ENCODE measurements around the gene COL1A1.

Gene COL1A1

GRCh38 chr17:50165466-50165865 is 36.0 kb downstream of the COL1A1 start:
- H3K4me1 ChIP-seq (ENCODE audit: insufficient read depth, low read length) = peaks cover 11% of the 10 kb centered on the region
- no peaks in the 10 kb centered on the region for H3K9me3 ChIP-seq (ENCODE audit: low read length)
- H3K36me3 ChIP-seq (ENCODE audit: insufficient read depth, low read length) = no peaks in the 10 kb centered on the region
- no peak overlapping the region for H2AFZ ChIP-seq (ENCODE audit: low read depth, low read length)
- H3K4me3 ChIP-seq (ENCODE audit: low read length) = no peak overlapping the region
- peaks cover 6% of the 10 kb centered on the region for H3K27me3 ChIP-seq (ENCODE audit: insufficient read depth, low read length)

GRCh38 chr17:50165066-50165465 is 36.4 kb downstream of the COL1A1 start:
- H3K27me3 ChIP-seq (ENCODE audit: insufficient read depth, low read length) = peaks cover 6% of the 10 kb centered on the region
- no peaks in the 10 kb centered on the region for H3K9me3 ChIP-seq (ENCODE audit: low read length)
- H3K36me3 ChIP-seq (ENCODE audit: insufficient read depth, low read length) = no peaks in the 10 kb centered on the region
- no peak overlapping the region for H3K4me3 ChIP-seq (ENCODE audit: low read length)
- H2AFZ ChIP-seq (ENCODE audit: low read depth, low read length) = no peak overlapping the region
- H3K4me1 ChIP-seq (ENCODE audit: insufficient read depth, low read length) = peaks cover 11% of the 10 kb centered on the region

GRCh38 chr17:50164697-50164988 is 36.8 kb downstream of the COL1A1 start:
- Histone ChIP-seq H3K4me1 (ENCODE audit: insufficient read depth, low read length) (peaks cover 11% of the 10 kb centered on the region), H2AFZ (ENCODE audit: low read depth, low read length) (no peak overlapping the region), H3K9me3 (ENCODE audit: low read length) (no peaks in the 10 kb centered on the region), H3K27me3 (ENCODE audit: insufficient read depth, low read length) (peaks cover 6% of the 10 kb centered on the region), H3K36me3 (ENCODE audit: insufficient read depth, low read length) (no peaks in the 10 kb centered on the region), H3K4me3 (ENCODE audit: low read length) (no peak overlapping the region)

- Histone ChIP-seq H3K27me3 (ENCODE audit: insufficient read depth, low read length) (peaks cover 6% of the 10 kb centered on the region), H3K9me3 (ENCODE audit: low read length) (no peaks in the 10 kb centered on the region), H3K4me3 (ENCODE audit: low read length) (no peak overlapping the region), H3K4me1 (ENCODE audit: insufficient read depth, low read length) (peaks cover 11% of the 10 kb centered on the region), H3K36me3 (ENCODE audit: insufficient read depth, low read length) (no peaks in the 10 kb centered on the region), H2AFZ (ENCODE audit: low read depth, low read length) (no peak overlapping the region)
These were observed 37.4 kb downstream of the COL1A1 start for GRCh38 chr17:50163843-50164696.

- Histone ChIP-seq H3K4me1 (ENCODE audit: insufficient read depth, low read length) (peaks cover 11% of the 10 kb centered on the region), H3K36me3 (ENCODE audit: insufficient read depth, low read length) (no peaks in the 10 kb centered on the region), H3K27me3 (ENCODE audit: insufficient read depth, low read length) (peaks cover 6% of the 10 kb centered on the region), H2AFZ (ENCODE audit: low read depth, low read length) (no peak overlapping the region), H3K4me3 (ENCODE audit: low read length) (no peak overlapping the region), H3K9me3 (ENCODE audit: low read length) (no peaks in the 10 kb centered on the region)
These were observed 38.8 kb downstream of the COL1A1 start for GRCh38 chr17:50162466-50163254.

GRCh38 chr17:50161911-50162288 is 39.5 kb downstream of the COL1A1 start:
- Histone ChIP-seq H2AFZ (ENCODE audit: low read depth, low read length) (peak overlapping the region; percentile 74), H3K4me1 (ENCODE audit: insufficient read depth, low read length) (peaks cover 11% of the 10 kb centered on the region), H3K9me3 (ENCODE audit: low read length) (no peaks in the 10 kb centered on the region), H3K36me3 (ENCODE audit: insufficient read depth, low read length) (no peaks in the 10 kb centered on the region), H3K4me3 (ENCODE audit: low read length) (peak overlapping the region; percentile 18), H3K27me3 (ENCODE audit: insufficient read depth, low read length) (peaks cover 6% of the 10 kb centered on the region)

GRCh38 chr17:50161023-50161910 is 40.2 kb downstream of the COL1A1 start:
- Histone ChIP-seq H3K36me3 (ENCODE audit: insufficient read depth, low read length) (no peaks in the 10 kb centered on the region), H3K4me3 (ENCODE audit: low read length) (peak overlapping the region; percentile 47), H3K27me3 (ENCODE audit: insufficient read depth, low read length) (peaks cover 6% of the 10 kb centered on the region), H2AFZ (ENCODE audit: low read depth, low read length) (peak overlapping the region; percentile 74), H3K4me1 (ENCODE audit: insufficient read depth, low read length) (peaks cover 11% of the 10 kb centered on the region), H3K9me3 (ENCODE audit: low read length) (no peaks in the 10 kb centered on the region)

GRCh38 chr17:50157891-50158290 is 43.5 kb downstream of the COL1A1 start:
- Histone ChIP-seq H3K27me3 (ENCODE audit: insufficient read depth, low read length) (no peaks in the 10 kb centered on the region), H3K9me3 (ENCODE audit: low read length) (no peaks in the 10 kb centered on the region), H2AFZ (ENCODE audit: low read depth, low read length) (no peak overlapping the region), H3K4me3 (ENCODE audit: low read length) (no peak overlapping the region), H3K4me1 (ENCODE audit: insufficient read depth, low read length) (peaks cover 11% of the 10 kb centered on the region), H3K36me3 (ENCODE audit: insufficient read depth, low read length) (no peaks in the 10 kb centered on the region)

- Histone ChIP-seq H3K36me3 (ENCODE audit: insufficient read depth, low read length) (no peaks in the 10 kb centered on the region), H3K4me3 (ENCODE audit: low read length) (no peak overlapping the region), H2AFZ (ENCODE audit: low read depth, low read length) (no peak overlapping the region), H3K27me3 (ENCODE audit: insufficient read depth, low read length) (no peaks in the 10 kb centered on the region), H3K9me3 (ENCODE audit: low read length) (no peaks in the 10 kb centered on the region), H3K4me1 (ENCODE audit: insufficient read depth, low read length) (peaks cover 7% of the 10 kb centered on the region)
These were observed 46.2 kb downstream of the COL1A1 start for GRCh38 chr17:50155115-50155819.

- peaks cover 10% of the 10 kb centered on the region for H3K4me1 ChIP-seq (ENCODE audit: insufficient read depth, low read length)
- no peak overlapping the region for H2AFZ ChIP-seq (ENCODE audit: low read depth, low read length)
- no peaks in the 10 kb centered on the region for H3K36me3 ChIP-seq (ENCODE audit: insufficient read depth, low read length)
- no peaks in the 10 kb centered on the region for H3K27me3 ChIP-seq (ENCODE audit: insufficient read depth, low read length)
- H3K9me3 ChIP-seq (ENCODE audit: low read length) = no peaks in the 10 kb centered on the region
- H3K4me3 ChIP-seq (ENCODE audit: low read length) = no peak overlapping the region
These were observed 46.8 kb downstream of the COL1A1 start for GRCh38 chr17:50154604-50155003.

GRCh38 chr17:50153650-50154575 is 47.5 kb downstream of the COL1A1 start:
- Histone ChIP-seq H3K27me3 (ENCODE audit: insufficient read depth, low read length) (no peaks in the 10 kb centered on the region), H3K36me3 (ENCODE audit: insufficient read depth, low read length) (no peaks in the 10 kb centered on the region), H3K4me3 (ENCODE audit: low read length) (no peak overlapping the region), H3K9me3 (ENCODE audit: low read length) (no peaks in the 10 kb centered on the region), H2AFZ (ENCODE audit: low read depth, low read length) (no peak overlapping the region), H3K4me1 (ENCODE audit: insufficient read depth, low read length) (peaks cover 14% of the 10 kb centered on the region)

GRCh38 chr17:50152736-50153135 is 48.7 kb downstream of the COL1A1 start:
- H3K4me3 ChIP-seq (ENCODE audit: low read length) = peak overlapping the region; percentile 69
- H3K27me3 ChIP-seq (ENCODE audit: insufficient read depth, low read length) = no peaks in the 10 kb centered on the region
- H3K36me3 ChIP-seq (ENCODE audit: insufficient read depth, low read length) = no peaks in the 10 kb centered on the region
- peaks cover 25% of the 10 kb centered on the region for H3K4me1 ChIP-seq (ENCODE audit: insufficient read depth, low read length)
- H2AFZ ChIP-seq (ENCODE audit: low read depth, low read length) = no peak overlapping the region
- H3K9me3 ChIP-seq (ENCODE audit: low read length) = no peaks in the 10 kb centered on the region

Measured in neuron (in vitro differentiated cells).